GM13976 (cell line): ENCODE results near the gene CHD9.
A peak's percentile ranks its signal among the peaks of the same experiment; 100 is the strongest.

Source experiments
- DNase-seq: peaks from one replicate; pipeline ENCODE4 v3.0.0; 2012; ENCODE audit warnings: low spot score
- in situ Hi-C: fragments of 300-500 bp; cut with MboI; formaldehyde crosslinking; loops from one replicate; pipeline ENCODE4 v1.12.0; 2022; ENCODE audit warnings: low sequenced_read_pairs, mixed read lengths, inconsistent platforms; ENCODE audit not compliant: unreplicated experiment
- TF ChIP-seq, protein P1 (sequence below): IDR thresholded peaks from 2 replicates; pipeline ENCODE4 v1.5.1; 2012; ENCODE audit warnings: borderline replicate concordance, mild to moderate bottlenecking; ENCODE audit not compliant: insufficient read depth; ENCODE audit errors: extremely low read depth, missing control alignments, control extremely low read depth

Gene CHD9

DNA sequence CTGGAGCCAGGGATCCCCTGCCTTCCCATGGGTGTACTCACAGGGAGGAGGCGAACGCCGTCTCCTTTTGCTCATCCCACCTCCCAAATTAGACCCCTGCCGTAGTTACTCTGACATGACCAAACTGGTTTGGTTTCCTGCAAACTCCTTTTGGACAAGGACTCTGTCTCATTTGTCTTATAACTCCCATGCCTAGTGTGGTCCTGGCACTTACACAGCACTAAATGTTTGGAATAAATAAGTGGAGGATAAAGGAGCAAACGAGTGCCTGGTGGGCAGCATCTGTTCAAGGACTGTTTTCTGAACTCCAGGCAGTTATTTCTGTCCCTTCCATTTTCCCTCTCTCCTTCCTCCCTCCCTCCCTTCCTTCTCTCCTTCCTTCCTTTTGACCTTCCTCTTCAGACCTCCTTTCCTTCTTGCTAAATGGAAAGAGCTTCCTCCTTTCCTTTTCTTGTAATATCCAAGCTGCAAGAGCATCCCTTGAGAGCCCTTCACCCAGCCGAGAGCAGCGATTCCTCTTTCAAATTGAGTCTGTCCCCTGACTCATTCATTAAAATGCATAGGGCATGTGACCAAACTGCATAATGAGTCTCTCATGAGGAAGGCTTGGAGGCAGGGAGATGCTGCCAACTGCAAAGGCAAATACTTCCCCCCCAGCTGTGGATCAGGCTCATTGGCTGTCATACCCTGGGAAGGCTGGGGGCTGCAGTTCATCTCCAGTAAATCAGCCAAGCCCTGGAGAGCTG lies 36.8 kb downstream of the CHD9 start:
- TF ChIP-seq, protein P1, sequence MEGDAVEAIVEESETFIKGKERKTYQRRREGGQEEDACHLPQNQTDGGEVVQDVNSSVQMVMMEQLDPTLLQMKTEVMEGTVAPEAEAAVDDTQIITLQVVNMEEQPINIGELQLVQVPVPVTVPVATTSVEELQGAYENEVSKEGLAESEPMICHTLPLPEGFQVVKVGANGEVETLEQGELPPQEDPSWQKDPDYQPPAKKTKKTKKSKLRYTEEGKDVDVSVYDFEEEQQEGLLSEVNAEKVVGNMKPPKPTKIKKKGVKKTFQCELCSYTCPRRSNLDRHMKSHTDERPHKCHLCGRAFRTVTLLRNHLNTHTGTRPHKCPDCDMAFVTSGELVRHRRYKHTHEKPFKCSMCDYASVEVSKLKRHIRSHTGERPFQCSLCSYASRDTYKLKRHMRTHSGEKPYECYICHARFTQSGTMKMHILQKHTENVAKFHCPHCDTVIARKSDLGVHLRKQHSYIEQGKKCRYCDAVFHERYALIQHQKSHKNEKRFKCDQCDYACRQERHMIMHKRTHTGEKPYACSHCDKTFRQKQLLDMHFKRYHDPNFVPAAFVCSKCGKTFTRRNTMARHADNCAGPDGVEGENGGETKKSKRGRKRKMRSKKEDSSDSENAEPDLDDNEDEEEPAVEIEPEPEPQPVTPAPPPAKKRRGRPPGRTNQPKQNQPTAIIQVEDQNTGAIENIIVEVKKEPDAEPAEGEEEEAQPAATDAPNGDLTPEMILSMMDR, result no peak
- peak; percentile 56 for DNase-seq
- in situ Hi-C loops, result no loop called here

DNA sequence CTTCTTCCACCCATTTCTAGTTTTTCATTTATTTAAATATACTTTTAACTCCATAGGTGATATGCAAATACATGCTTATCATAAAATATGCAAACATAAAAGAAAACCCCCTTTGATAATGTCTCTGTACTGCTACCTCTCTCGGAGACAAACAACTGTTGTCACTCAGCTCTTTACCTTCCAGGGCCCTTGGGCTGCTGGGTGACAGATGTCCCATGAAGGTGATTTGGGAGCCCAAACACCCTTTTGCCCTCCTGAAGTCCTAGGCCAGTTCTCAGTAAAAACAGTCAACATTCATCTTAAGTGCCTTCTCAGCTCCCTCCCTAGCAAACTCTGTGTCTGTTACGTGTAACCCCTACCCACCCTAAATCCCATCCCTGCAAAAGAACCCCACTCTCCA lies 37.5 kb downstream of the CHD9 start:
- TF ChIP-seq, protein P1, result no peak
- in situ Hi-C loops, result no loop called here

DNA sequence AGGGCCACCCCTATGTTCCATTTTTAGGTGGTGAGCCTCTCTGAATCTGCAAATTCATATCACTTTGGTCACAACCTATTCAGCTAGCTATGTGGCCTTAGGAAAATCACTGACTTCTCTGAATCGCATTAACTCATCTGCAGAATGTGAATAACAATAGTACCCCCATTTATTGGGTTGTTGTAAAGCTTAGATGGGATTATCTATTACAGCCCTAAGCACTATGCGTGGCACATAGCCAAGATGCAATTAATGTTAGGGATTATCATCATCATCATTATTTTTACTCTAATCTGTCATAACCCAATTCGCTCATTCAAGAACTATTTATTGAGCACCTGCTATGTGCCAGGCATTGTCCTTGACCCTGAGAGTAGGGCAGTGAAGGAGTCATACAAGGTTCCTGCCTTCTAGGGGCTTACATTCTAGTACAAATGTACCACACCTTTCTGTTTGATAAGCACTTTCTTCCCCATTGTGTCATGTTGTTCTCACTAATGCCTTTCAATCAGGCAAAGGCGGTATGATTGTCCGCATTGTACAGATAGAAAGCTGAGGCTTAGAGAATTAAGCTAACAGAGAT lies 38.5 kb downstream of the CHD9 start:
- in situ Hi-C loops, result no loop called here
- TF ChIP-seq, protein P1, result no peak
- DNase-seq, result no peak

More for the DNA sequence above, 37.5 kb downstream of the CHD9 start:
- no peak for DNase-seq

DNA sequence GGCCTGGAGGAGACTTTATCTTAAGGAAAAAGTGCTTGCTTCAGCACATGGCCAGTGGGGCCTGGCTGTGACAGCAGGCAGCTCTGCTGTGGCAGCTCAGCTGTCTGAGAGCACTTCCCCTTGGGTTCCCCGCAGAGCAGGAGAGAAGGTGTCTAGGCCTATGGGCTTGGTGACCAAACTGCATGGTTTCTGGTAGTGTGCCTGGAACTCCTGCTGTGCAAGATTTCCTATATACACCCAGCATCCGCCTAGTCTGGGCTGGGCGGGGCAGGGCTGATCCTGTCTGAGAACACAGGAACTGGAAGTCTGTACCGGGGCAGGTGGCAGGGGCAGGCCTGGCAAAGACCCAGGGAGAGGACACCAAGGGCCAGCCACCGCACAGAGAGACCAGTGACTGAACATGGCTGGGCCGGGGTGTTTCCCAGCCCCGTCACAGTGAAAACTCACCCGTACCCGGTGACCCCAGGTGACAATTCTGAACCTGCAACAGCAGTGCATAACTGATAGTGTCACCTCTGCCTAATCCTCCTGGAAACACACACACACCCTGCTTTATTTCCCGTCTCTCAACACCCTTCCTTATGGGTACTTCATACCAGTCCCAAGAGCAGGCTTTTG lies 39.3 kb downstream of the CHD9 start:
- peak; percentile 57 for DNase-seq
- TF ChIP-seq, protein P1, result no peak
- in situ Hi-C loops, result no loop called here

DNA sequence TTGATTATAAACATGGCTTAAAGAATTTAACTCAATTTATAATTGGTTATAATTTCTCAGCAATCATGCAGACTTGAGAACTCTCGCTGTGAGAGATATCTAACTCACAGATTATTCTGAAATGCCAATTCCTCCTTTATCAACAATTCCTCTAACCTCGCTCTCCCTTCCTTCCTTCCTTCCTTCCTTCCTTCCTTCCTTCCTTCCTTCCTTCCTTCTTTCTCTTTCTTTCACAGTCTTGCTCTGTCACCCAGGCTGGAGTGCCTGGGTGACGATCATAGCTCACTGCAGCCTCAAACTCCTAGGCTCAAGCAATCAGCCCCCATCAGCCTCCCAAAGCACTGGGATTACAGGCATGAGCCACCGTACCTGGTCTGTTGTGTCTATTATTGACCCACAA lies 42.4 kb downstream of the CHD9 start:
- in situ Hi-C loops, result no loop called here
- DNase-seq, result no peak
- TF ChIP-seq, protein P1, result no peak

DNA sequence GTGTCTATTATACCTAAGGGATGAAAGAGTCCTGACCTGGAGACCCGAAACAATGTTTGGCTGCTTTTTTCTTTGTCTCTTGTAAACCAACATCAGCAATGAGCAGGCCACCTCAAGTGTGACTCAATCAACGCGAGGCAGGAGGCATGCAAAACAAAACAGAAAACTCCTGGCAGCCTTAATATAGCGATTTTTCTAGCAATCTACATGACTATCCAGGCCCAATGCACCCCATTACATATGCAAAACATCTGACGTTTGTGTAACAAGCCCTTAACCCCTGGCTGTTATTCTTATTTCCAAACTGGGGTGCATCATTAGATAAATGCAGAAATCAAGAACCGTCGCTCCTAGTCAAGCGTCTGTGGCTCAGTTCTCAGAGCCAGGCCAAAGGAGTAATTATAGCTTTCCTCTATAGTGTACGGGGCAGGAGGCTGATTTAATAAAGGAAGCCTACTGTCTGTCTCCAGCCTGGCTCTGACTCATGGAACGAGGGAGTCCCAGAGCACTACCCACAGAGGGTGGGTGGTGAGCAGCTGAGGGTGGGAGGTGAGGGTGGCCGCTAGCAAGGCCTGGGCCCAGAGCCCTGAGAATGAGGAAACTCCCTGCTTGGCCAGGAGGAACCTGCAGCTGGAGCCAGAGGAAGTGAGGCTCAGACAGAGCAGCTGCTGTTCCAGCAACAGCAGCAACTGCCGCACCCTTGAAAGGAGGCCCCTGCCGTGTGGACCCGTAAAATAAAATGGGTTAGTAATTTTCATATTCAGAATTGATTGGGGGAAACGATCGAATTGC lies 43.9 kb downstream of the CHD9 start:
- TF ChIP-seq, protein P1, result no peak
- in situ Hi-C loops, result no loop called here
- peak; percentile 75 for DNase-seq
